Hematopoietic multipotent progenitor cell treated with erythropoietin and hydrocortisone succinate and interleukin-3 and kit ligand, for 4 days (in vitro differentiated cells): ENCODE results near the gene GNPAT.
A peak's percentile ranks its signal among the peaks of the same experiment; 100 is the strongest.
"Not testable (repeated sequence)": the region's sequence is repeated elsewhere in the genome, so short reads cannot be mapped to it uniquely, and the experiment has no call there.

Experiments used
- DNase-seq: peaks from one replicate; pipeline ENCODE4 v3.0.0-alpha.2; 2015

Gene GNPAT

GRCh38 chr1:231240883-231241735, at the start of gene GNPAT:
Gene GNPAT (plus strand): TSS chr1:231241212. CDS start chr1:231241379, 167 bp downstream.
- peak; percentile 95 for DNase-seq

GRCh38 chr1:231192620-231193163, 48.3 kb upstream of the GNPAT start:
- DNase-seq: peak; percentile 9

GRCh38 chr1:231193710-231194340, 47.2 kb upstream of the GNPAT start:
- no peak for DNase-seq

GRCh38 chr1:231194476-231194842, 46.6 kb upstream of the GNPAT start:
- no peak for DNase-seq

GRCh38 chr1:231194843-231195516, 46.0 kb upstream of the GNPAT start:
- DNase-seq: no peak

- DNase-seq: no peak
Measured at GRCh38 chr1:231196307-231196706, 44.7 kb upstream of the GNPAT start.

GRCh38 chr1:231196728-231197127, 44.3 kb upstream of the GNPAT start:
- DNase-seq: no peak

GRCh38 chr1:231199868-231200267, 41.1 kb upstream of the GNPAT start:
- DNase-seq: no peak

GRCh38 chr1:231200388-231201031, 40.5 kb upstream of the GNPAT start:
- DNase-seq: no peak

- no peak for DNase-seq
Measured at GRCh38 chr1:231201375-231201978, 39.5 kb upstream of the GNPAT start.

- peak; percentile 10 for DNase-seq
Measured at GRCh38 chr1:231201979-231202633, 38.9 kb upstream of the GNPAT start.

- no peak for DNase-seq
Measured at GRCh38 chr1:231203259-231204057, 37.6 kb upstream of the GNPAT start.

- DNase-seq: peak; percentile 18
Measured at GRCh38 chr1:231206856-231207255, 34.2 kb upstream of the GNPAT start.

GRCh38 chr1:231207437-231207836, 33.6 kb upstream of the GNPAT start:
- peak; percentile 46 for DNase-seq

GRCh38 chr1:231208980-231209379, 32.0 kb upstream of the GNPAT start:
- no peak for DNase-seq

GRCh38 chr1:231209531-231209930, 31.5 kb upstream of the GNPAT start:
- DNase-seq: no peak

- DNase-seq: no peak
Measured at GRCh38 chr1:231210126-231210525, 30.9 kb upstream of the GNPAT start.

- peak; percentile 90 for DNase-seq
Measured at GRCh38 chr1:231211005-231211857, 29.8 kb upstream of the GNPAT start.

- not testable (repeated sequence) for DNase-seq
Measured at GRCh38 chr1:231212301-231212700, 28.7 kb upstream of the GNPAT start.
